Transverse colon (tissue), 4 donors: ENCODE results near the gene NUP43. TPM values are rescaled to one million over a fixed set of nuclear protein-coding genes. Genes with fewer than 3 reads are reported as not detected.

Experiments used
- DNase-seq: peaks from one replicate; pipeline ENCODE4 v3.0.0-alpha.2; 2019
- H3K27ac ChIP-seq, 4 donors: fragments of 200-600 bp; sonication (generic); 2 replicates each; pipeline ENCODE4 v1.5.1; 2016 to 2018; ENCODE audit warnings: inconsistent platforms in 4 of 4
- H3K27me3 ChIP-seq: fragments of 200-600 bp; sonication (generic); 2 replicates; pipeline ENCODE4 v1.5.1; 2017; ENCODE audit warnings: inconsistent platforms
- H3K36me3 ChIP-seq, 4 donors: fragments of 200-600 bp; sonication (generic); 2 replicates each; pipeline ENCODE4 v1.5.1; 2017 to 2019; ENCODE audit warnings: inconsistent platforms in 4 of 4
- H3K4me1 ChIP-seq, 4 donors: fragments of 200-600 bp; sonication (generic); 2 replicates each; pipeline ENCODE4 v1.5.1; 2017 to 2020; ENCODE audit warnings: inconsistent platforms in 4 of 4
- H3K4me3 ChIP-seq, 4 donors: fragments of 200-600 bp; sonication (generic); 1 replicate in 1 of 4; 2 replicates in 3 of 4; pipeline versions ENCODE4 v1.5.1 to v1.6.1; 2017 to 2019; ENCODE audit warnings: inconsistent platforms in 4 of 4
- H3K9me3 ChIP-seq, 2 donors: fragments of 200-600 bp; sonication (generic); 2 replicates each; pipeline ENCODE4 v1.5.1; 2017 to 2019; ENCODE audit warnings: inconsistent platforms in 2 of 2
- CTCF ChIP-seq, 5 experiments: fragments of 200-600 bp in 3 of 5; fragments of 450-650 bp in 2 of 5; sonication (generic) in 3 of 5; IDR thresholded peaks; 1 replicate in 2 of 5; 2 replicates in 3 of 5; pipeline ENCODE4 v1.5.1; 2016 to 2017; ENCODE audit warnings: antibody characterized with exemption in 5 of 5, inconsistent platforms in 3 of 5, mild to moderate bottlenecking in 2 of 5, moderate library complexity in 1 of 5
- EP300 ChIP-seq: sonication (generic); formaldehyde crosslinking; IDR thresholded peaks from one replicate; pipeline ENCODE4 v1.6.1; 2017; ENCODE audit warnings: antibody characterized with exemption, low read depth
- POLR2A ChIP-seq: fragments of 450-650 bp; IDR thresholded peaks from one replicate; pipeline ENCODE4 v1.6.1; 2016; ENCODE audit warnings: antibody characterized with exemption, mild to moderate bottlenecking, moderate library complexity
- POLR2AphosphoS5 ChIP-seq, 3 donors: sonication (generic); formaldehyde crosslinking; IDR thresholded peaks; one replicate each; pipeline ENCODE4 v1.6.1; 2016; ENCODE audit warnings: antibody characterized with exemption in 3 of 3
- WGBS, 2 donors: methylation state at CpG; one replicate each; pipeline ENCODE4 v1.1.5; 2018; ENCODE audit warnings: low coverage in 1 of 2; 5-methylcytosine and 5-hydroxymethylcytosine counted together
- in situ Hi-C, 4 donors: fragments of 200-750 bp; cut with MboI; loops; one replicate each; pipeline versions ENCODE4 v1.15.0 to v1.15.1; 2017; ENCODE audit warnings: low sequenced_read_pairs in 3 of 4, low pct_ligation_motif_present in 1 of 4, low pct_unique_long_range_greater_than_20kb in 1 of 4
- intact Hi-C: fragments of 100-400 bp; cut with DNase I; formaldehyde crosslinking; loops from one replicate; pipeline ENCODE4 v1.15.1; 2023; ENCODE audit warnings: low total_unique reads
- total RNA-seq, 4 donors: library from RNA; depleted of rRNA; stranded (reverse); fragments of >200 nt; gene quantifications; one replicate each; pipeline ENCODE4 v1.1.0, GENCODE V29; 2016

NUP43 gene
- total RNA-seq, 4 donors from 2014 or later, result 14.7 to 54.3 (median 29.3) TPM

- Histone ChIP-seq H3K4me1 (no peaks in the 10 kb centered on the region), H3K4me3 (no peak overlapping the region), H3K27me3 (no peaks in the 10 kb centered on the region), H3K9me3 (no peaks in the 10 kb centered on the region), H3K36me3 (peaks cover 0 to 39% (median 20%) of the 10 kb centered on the region in 4 donors), H3K27ac (no peak overlapping the region)
- WGBS, 2 donors, result 86 to 87% methylated on average over 8 of the region's 8 CpGs
- DNase-seq, result no peak
- TF ChIP-seq CTCF (IDR thresholded peaks at IDR 0.05) (no peak), EP300 (no peak), POLR2AphosphoS5 (IDR thresholded peaks at IDR 0.05) (no peak), POLR2A (no peak)
- in situ Hi-C loops, result loop anchor here in 1 of 4 donors (10.0 kb wide), 1 partner anchor 195 kb away; the partner anchor contains the start of gene RAET1G
- intact Hi-C loops, result no loop called here
Observed at GRCh38 chr6:149729824-149730223, 16.5 kb downstream of the NUP43 start.

GRCh38 chr6:149728499-149729234 is 17.7 kb downstream of the NUP43 start:
- Histone ChIP-seq H3K4me3 (no peak overlapping the region), H3K9me3 (no peaks in the 10 kb centered on the region), H3K4me1 (peaks cover 0 to 5% (median 4%) of the 10 kb centered on the region in 4 donors), H3K36me3 (peaks cover 0 to 38% (median 17%) of the 10 kb centered on the region in 4 donors), H3K27ac (peak overlapping the region in 2 of 4 donors; percentile 14 to 28), H3K27me3 (no peaks in the 10 kb centered on the region)
- DNase-seq, result no peak
- in situ Hi-C loops (loop anchor here in 1 of 4 donors (10.0 kb wide), 1 partner anchor 196 kb away; the partner anchor contains the start of gene RAET1G), intact Hi-C loops (no loop called here)
- 83 to 84% methylated on average over 4 to 5 of the region's 5 CpGs for WGBS, 2 donors
- no peak for TF ChIP-seq CTCF (IDR thresholded peaks at IDR 0.05)
- TF ChIP-seq POLR2A, result no peak
- TF ChIP-seq EP300, result no peak
- TF ChIP-seq POLR2AphosphoS5 (IDR thresholded peaks at IDR 0.05), result no peak

GRCh38 chr6:149727793-149728498 is 18.4 kb downstream of the NUP43 start:
- Histone ChIP-seq H3K27ac (peak overlapping the region in 1 of 4 donors; percentile 28), H3K9me3 (no peaks in the 10 kb centered on the region), H3K36me3 (peaks cover 0 to 33% (median 17%) of the 10 kb centered on the region in 4 donors), H3K27me3 (no peaks in the 10 kb centered on the region), H3K4me3 (no peak overlapping the region), H3K4me1 (peaks cover 0 to 8% (median 7%) of the 10 kb centered on the region in 4 donors)
- TF ChIP-seq EP300 (no peak), CTCF (IDR thresholded peaks at IDR 0.05) (no peak), POLR2AphosphoS5 (IDR thresholded peaks at IDR 0.05) (no peak)
- intact Hi-C loops (no loop called here), in situ Hi-C loops (loop anchor here in 1 of 4 donors (10.0 kb wide), 1 partner anchor 197 kb away; the partner anchor contains the start of gene RAET1G)
- WGBS, 2 donors, result 87 to 89% methylated on average over 4 of the region's 4 CpGs
- no peak for DNase-seq

GRCh38 chr6:149725785-149726184 is 20.5 kb downstream of the NUP43 start:
- intact Hi-C loops, result no loop called here
- TF ChIP-seq POLR2A (no peak), CTCF (IDR thresholded peaks at IDR 0.05) (no peak), POLR2AphosphoS5 (IDR thresholded peaks at IDR 0.05) (no peak), EP300 (no peak)
- H3K4me1 ChIP-seq, result peaks cover 0 to 8% (median 7%) of the 10 kb centered on the region in 4 donors
- H3K9me3 ChIP-seq, result no peaks in the 10 kb centered on the region
- in situ Hi-C loops, result loop anchor here in 1 of 4 donors (10.0 kb wide), 1 partner anchor 199 kb away; the partner anchor contains the start of gene RAET1G
- no peak overlapping the region for H3K4me3 ChIP-seq
- peaks cover 0 to 21% (median 10%) of the 10 kb centered on the region in 4 donors for H3K36me3 ChIP-seq
- 83 to 91% methylated on average over 3 of the region's 3 CpGs for WGBS, 2 donors
- no peaks in the 10 kb centered on the region for H3K27me3 ChIP-seq
- no peak overlapping the region for H3K27ac ChIP-seq
- no peak for DNase-seq
